SH-SY5Y (cell line): Measurements from ENCODE around the gene SIMC1.

Experiments
- GATA2 ChIP-seq: IDR thresholded peaks from 2 replicates; pipeline ENCODE4 v1.6.1; 2011; ENCODE audit warnings: mild to moderate bottlenecking, low read depth, low read length
- GATA3 ChIP-seq: IDR thresholded peaks from 2 replicates; pipeline ENCODE4 v1.6.1; 2011; ENCODE audit warnings: low read depth, mild to moderate bottlenecking, low read length, moderate library complexity

DNA sequence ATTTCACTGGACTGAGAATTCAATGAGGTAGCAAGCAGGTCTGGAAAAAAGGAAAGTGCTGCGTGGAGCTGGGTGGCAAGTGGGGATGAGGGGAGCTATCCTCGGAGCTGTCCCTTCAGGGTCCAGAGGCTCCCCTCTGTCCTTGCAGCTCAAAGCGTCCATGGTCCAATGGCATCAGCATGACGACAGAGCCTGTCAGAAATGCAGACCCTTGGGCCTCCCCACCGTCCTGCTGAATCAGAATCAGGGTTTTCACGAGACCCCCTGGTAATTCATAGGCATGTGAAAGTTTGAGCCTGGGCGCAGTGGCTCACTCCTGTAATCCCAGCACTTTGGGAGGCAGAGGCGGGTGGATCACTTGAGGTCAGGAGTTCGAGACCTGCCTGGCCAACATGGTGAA is 155.9 kb downstream of the SIMC1 start:
- no peak for TF ChIP-seq GATA2
- TF ChIP-seq GATA3 = no peak
